NB4 (cell line): ENCODE data around the gene RBM20.

Experiments
- POLR2A ChIP-seq: IDR thresholded peaks from 2 replicates; pipeline ENCODE4 v1.6.1; 2011; ENCODE audit warnings: mild to moderate bottlenecking; ENCODE audit not compliant: insufficient read length; ENCODE audit errors: extremely low read depth
- TF ChIP-seq, protein P1 (sequence below): IDR thresholded peaks from one replicate; pipeline ENCODE4 v1.5.1; 2012; ENCODE audit warnings: low read depth, low read length

DNA sequence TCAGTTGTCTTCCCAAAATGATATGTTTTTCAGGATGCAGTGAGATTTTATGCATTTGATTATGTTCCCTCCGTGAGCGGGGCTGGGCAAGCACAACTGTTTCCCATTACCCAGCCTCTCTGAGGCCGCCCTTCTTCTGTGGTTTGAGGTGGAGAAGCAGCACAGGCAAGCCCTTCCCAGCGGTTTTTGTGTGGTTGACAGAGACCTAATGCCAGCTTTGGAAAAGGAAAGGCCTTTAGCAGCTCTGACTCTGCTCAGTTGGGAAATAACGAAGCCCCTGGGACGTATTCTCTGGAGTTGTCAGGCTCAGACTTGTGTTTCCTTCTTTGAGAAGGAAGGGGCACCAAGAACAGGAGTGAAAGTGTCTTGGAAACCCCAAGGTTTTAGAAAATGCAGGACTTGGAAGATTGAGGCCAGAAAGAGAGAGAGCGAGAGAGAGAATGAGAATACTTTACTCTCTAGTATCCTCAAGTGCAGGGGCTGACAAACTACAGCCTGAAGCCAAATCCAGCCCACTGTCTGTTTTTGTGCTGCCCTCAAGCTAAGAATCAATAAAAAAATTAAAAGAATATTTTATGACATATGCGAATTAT lies 207.0 kb downstream of the RBM20 start:
- TF ChIP-seq, protein P1, sequence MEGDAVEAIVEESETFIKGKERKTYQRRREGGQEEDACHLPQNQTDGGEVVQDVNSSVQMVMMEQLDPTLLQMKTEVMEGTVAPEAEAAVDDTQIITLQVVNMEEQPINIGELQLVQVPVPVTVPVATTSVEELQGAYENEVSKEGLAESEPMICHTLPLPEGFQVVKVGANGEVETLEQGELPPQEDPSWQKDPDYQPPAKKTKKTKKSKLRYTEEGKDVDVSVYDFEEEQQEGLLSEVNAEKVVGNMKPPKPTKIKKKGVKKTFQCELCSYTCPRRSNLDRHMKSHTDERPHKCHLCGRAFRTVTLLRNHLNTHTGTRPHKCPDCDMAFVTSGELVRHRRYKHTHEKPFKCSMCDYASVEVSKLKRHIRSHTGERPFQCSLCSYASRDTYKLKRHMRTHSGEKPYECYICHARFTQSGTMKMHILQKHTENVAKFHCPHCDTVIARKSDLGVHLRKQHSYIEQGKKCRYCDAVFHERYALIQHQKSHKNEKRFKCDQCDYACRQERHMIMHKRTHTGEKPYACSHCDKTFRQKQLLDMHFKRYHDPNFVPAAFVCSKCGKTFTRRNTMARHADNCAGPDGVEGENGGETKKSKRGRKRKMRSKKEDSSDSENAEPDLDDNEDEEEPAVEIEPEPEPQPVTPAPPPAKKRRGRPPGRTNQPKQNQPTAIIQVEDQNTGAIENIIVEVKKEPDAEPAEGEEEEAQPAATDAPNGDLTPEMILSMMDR, result no peak
- TF ChIP-seq POLR2A, result no peak
